ENCODE measurements around the gene GATAD2B.

The GATAD2B gene

DNA sequence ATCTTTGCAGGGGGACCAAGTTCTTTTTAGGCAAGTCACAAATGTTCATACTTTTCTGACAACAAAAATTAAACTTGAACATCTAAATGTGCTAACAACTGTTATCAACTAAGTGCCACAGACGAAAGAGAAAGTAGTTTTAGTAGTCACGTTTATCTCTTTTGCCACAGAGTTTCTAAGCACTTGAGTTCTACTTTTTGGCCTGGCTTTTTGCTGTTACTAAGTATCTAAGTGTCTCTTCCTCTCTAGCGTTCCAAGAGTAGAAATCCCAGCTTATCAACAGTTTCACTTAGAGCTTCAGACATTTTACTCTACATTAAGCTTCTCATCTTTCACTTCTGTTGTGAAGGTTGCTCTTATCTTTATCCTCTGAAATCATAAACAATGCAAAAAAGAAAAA, 34.2 kb downstream of the GATAD2B start:
- no peak for DNase-seq (ENCODE audit: low read depth)

DNA sequence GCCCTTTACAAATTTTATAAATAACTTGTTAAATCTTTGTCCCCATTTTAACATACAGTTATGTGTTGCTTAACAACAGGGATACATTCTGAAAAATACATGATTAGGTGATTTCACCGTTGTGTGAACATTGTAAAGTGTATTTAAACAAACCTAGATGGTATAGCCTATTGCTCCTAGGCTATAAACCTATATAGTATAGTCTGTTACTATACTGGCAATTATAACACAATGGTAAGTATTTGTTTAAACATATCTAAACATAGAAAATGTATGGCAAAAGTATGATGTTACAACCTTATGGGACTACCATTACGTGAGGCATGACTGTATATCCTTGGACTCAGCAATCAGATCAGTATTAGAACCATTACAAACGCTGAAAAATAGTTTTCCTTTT, 36.6 kb downstream of the GATAD2B start:
- TF ChIP-seq, protein P1, sequence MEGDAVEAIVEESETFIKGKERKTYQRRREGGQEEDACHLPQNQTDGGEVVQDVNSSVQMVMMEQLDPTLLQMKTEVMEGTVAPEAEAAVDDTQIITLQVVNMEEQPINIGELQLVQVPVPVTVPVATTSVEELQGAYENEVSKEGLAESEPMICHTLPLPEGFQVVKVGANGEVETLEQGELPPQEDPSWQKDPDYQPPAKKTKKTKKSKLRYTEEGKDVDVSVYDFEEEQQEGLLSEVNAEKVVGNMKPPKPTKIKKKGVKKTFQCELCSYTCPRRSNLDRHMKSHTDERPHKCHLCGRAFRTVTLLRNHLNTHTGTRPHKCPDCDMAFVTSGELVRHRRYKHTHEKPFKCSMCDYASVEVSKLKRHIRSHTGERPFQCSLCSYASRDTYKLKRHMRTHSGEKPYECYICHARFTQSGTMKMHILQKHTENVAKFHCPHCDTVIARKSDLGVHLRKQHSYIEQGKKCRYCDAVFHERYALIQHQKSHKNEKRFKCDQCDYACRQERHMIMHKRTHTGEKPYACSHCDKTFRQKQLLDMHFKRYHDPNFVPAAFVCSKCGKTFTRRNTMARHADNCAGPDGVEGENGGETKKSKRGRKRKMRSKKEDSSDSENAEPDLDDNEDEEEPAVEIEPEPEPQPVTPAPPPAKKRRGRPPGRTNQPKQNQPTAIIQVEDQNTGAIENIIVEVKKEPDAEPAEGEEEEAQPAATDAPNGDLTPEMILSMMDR (IDR thresholded peaks at IDR 0.05; ENCODE audit: low read depth, low read length, missing control alignments): no peak
- in situ Hi-C loops (cut with HindIII; ENCODE audit: low sequenced_read_pairs): no loop called here
- H3K4me3 ChIP-seq (ENCODE audit: low read depth, low read length): no peak overlapping the region
- no peak for DNase-seq (ENCODE audit: low read depth)

More for the DNA sequence above, 34.2 kb downstream of the GATAD2B start:
- TF ChIP-seq, protein P1 (IDR thresholded peaks at IDR 0.05; ENCODE audit: low read depth, low read length, missing control alignments): no peak
- no peak overlapping the region for H3K4me3 ChIP-seq (ENCODE audit: low read depth, low read length)
- in situ Hi-C loops (cut with HindIII; ENCODE audit: low sequenced_read_pairs): no loop called here

DNA sequence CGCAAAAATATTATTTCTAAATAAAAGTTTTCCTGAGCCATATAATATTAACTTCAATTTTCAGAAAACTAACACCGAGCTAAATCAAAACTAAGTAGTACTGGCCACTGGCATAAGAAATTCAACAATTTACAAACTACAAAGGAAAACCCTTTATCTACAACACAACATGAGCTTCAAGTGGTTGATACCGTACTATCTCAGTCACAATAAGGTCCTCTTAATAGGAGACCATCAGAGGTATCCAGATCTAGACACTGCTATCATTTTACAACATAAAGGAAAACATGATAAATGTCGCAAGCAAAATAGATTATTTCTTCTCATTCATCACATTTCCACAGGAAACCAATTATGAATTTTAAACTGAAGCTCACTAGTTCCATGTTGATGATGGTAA, 39.5 kb downstream of the GATAD2B start:
- no peak overlapping the region for H3K4me3 ChIP-seq (ENCODE audit: low read depth, low read length)
- in situ Hi-C loops (cut with HindIII; ENCODE audit: low sequenced_read_pairs): no loop called here
- TF ChIP-seq, protein P1 (IDR thresholded peaks at IDR 0.05; ENCODE audit: low read depth, low read length, missing control alignments): no peak
- DNase-seq (ENCODE audit: low read depth): no peak

DNA sequence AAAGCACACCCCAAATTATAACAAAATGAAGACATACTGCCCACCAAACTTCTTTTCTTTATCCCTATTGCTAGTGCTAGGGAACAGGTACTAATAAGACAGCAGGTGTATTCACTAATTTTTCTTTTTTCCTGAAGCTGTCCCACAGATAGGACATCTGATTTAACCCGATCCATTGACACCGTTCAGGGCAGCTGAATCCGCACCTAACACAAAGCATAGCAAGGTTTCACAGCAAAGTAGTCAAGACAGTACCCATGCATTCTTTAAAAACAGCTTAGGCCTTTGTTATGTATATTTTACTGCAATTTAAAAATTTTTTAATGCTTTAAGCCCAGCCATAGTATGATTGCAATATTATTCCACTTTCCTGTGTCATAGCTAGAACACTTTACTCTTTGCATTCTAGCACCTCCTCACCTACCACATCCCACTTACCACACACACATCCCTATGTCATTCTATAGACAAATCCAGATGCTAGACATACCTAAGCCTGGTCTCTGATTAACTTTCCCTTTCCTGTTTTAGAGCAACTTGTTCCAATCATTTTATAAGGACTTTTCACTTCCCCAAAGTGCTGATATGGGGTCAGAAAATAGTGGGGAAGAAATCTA, 40.4 kb downstream of the GATAD2B start:
- DNase-seq (ENCODE audit: low read depth): no peak
- H3K4me3 ChIP-seq (ENCODE audit: low read depth, low read length): no peak overlapping the region
- in situ Hi-C loops (cut with HindIII; ENCODE audit: low sequenced_read_pairs): no loop called here
- TF ChIP-seq, protein P1 (IDR thresholded peaks at IDR 0.05; ENCODE audit: low read depth, low read length, missing control alignments): no peak

DNA sequence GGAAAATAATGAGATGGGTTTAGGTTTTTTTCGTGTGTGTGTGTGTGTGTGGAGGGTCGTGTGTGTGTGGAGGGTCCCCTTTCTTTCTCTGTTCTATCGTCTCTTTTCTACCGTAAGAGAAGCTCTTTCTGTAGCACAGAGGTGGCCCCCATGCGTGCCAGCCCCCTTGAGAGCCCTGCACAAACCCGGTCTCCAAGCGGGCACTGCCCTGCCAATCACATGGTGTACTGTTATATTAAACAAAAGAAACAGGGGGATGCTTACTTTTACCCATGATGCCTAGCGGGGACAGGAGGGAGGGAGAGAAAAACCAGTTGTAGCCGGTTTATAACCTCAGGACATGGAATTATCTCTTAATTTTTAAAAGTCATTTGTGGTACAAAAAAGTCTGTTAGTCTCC, 41.0 kb downstream of the GATAD2B start:
- H3K4me3 ChIP-seq (ENCODE audit: low read depth, low read length): peak overlapping the region; percentile 24
- DNase-seq (ENCODE audit: low read depth): no peak
- TF ChIP-seq, protein P1 (IDR thresholded peaks at IDR 0.05; ENCODE audit: low read depth, low read length, missing control alignments): no peak
- in situ Hi-C loops (cut with HindIII; ENCODE audit: low sequenced_read_pairs): no loop called here

DNA sequence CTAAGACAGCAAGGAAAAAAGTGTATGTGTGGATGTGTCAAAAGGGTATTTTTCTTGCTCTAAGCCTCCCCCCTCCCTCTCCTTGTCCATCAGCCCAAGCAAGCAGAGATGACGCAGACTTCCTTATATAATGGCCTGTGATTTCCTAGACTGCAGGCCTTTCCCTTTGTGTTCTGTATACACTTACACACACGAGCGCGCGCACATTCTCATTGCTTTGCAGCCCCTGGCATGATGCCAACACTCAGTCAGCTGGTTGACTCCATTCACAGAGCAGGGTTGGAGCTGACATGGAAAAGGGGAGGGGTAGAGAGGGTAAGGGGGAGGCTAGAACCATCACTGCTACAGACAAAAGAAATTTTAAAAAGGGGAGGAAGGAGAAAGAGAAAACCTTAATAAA, 41.8 kb downstream of the GATAD2B start:
- TF ChIP-seq, protein P1 (IDR thresholded peaks at IDR 0.05; ENCODE audit: low read depth, low read length, missing control alignments): no peak
- in situ Hi-C loops (cut with HindIII; ENCODE audit: low sequenced_read_pairs): no loop called here
- DNase-seq (ENCODE audit: low read depth): peak; percentile 84
- H3K4me3 ChIP-seq (ENCODE audit: low read depth, low read length): peak overlapping the region; percentile 24
